Endothelial cell (in vitro differentiated cells): ENCODE data around the gene FAM20C. TPM values are rescaled to one million over a fixed set of nuclear protein-coding genes. Genes with fewer than 3 reads are reported as not detected.
"Not testable (repeated sequence)": the region's sequence is repeated elsewhere in the genome, so short reads cannot be mapped to it uniquely, and the experiment has no call there.

ENCODE experiments used
- DNase-seq: peaks from one replicate; pipeline ENCODE4 v3.0.0; 2021; ENCODE audit warnings: low spot score
- H3K27ac Mint-ChIP-seq: one replicate; pipeline ENCODE4 v1.8.0; 2021; ENCODE audit warnings: mixed read lengths, inconsistent platforms; ENCODE audit not compliant: unreplicated experiment
- H3K27me3 Mint-ChIP-seq: one replicate; pipeline ENCODE4 v1.8.0; 2021; ENCODE audit warnings: mild to moderate bottlenecking, moderate library complexity, mixed read lengths, inconsistent platforms; ENCODE audit not compliant: unreplicated experiment
- H3K36me3 Mint-ChIP-seq: one replicate; pipeline ENCODE4 v1.8.0; 2021; ENCODE audit warnings: mild to moderate bottlenecking, low read depth, mixed read lengths, inconsistent platforms; ENCODE audit not compliant: unreplicated experiment
- H3K4me1 Mint-ChIP-seq: one replicate; pipeline ENCODE4 v1.8.0; 2021; ENCODE audit warnings: mild to moderate bottlenecking, mixed read lengths, inconsistent platforms; ENCODE audit not compliant: unreplicated experiment
- H3K4me3 Mint-ChIP-seq: one replicate; pipeline ENCODE4 v1.8.0; 2021; ENCODE audit warnings: mild to moderate bottlenecking, mixed read lengths, inconsistent platforms; ENCODE audit not compliant: unreplicated experiment
- H3K9me3 Mint-ChIP-seq: one replicate; pipeline ENCODE4 v1.8.0; 2021; ENCODE audit warnings: mixed read lengths, inconsistent platforms; ENCODE audit not compliant: unreplicated experiment
- CTCF ChIP-seq: fragments of 200-600 bp; sonication (generic); IDR thresholded peaks from one replicate; pipeline ENCODE4 v1.5.0; 2021; ENCODE audit warnings: antibody characterized with exemption; ENCODE audit not compliant: unreplicated experiment
- total RNA-seq: library from RNA; stranded (reverse); fragmentation: NEBNext Ultra II Directional; extraction: Animal tissue kit (Norgen Biotek cat#: 25700); gene quantifications from one replicate; pipeline ENCODE4 v1.2.1, GENCODE V29; 2021; ENCODE audit not compliant: unreplicated experiment

Gene FAM20C
- total RNA-seq, 1 donor from 2014 or later = 3.1 TPM

DNA sequence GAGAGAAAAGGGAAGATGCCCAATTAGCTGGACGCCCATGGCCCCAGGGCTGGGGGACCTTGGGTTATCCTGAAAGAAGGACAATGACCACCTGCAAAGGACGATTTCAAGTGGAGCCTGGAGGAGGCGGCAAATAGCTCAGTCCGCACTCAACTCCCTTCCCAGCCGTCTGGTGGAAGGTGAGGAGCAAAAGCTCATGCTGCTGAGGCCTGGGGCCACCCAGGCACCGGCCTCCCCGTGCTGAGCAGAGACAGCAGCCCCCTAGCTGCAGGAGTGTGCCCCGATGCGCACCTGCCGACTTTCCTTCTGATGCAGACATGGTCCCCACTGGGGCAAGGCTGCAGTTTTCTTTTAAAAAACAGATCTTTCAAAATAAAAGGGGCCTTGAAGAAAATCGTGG, 7.9 kb downstream of the FAM20C start:
- no peak for DNase-seq
- no peak for TF ChIP-seq CTCF
- peaks cover 10% of the 10 kb centered on the region for H3K27me3 Mint-ChIP-seq
- no peak overlapping the region for H3K4me3 Mint-ChIP-seq
- no peak overlapping the region for H3K27ac Mint-ChIP-seq
- peaks cover 3% of the 10 kb centered on the region for H3K4me1 Mint-ChIP-seq
- no peaks in the 10 kb centered on the region for H3K9me3 Mint-ChIP-seq
- no peaks in the 10 kb centered on the region for H3K36me3 Mint-ChIP-seq

GRCh38 chr7:200704-201103, 8.3 kb downstream of the FAM20C start:
- Mint-ChIP-seq H3K36me3 (no peaks in the 10 kb centered on the region), H3K4me3 (no peak overlapping the region), H3K27me3 (peaks cover 8% of the 10 kb centered on the region), H3K9me3 (no peaks in the 10 kb centered on the region), H3K27ac (no peak overlapping the region), H3K4me1 (peaks cover 3% of the 10 kb centered on the region)
- no peak for DNase-seq
- TF ChIP-seq CTCF = no peak

GRCh38 chr7:204326-204725, 12.0 kb downstream of the FAM20C start:
- H3K36me3 Mint-ChIP-seq = peaks cover 5% of the 10 kb centered on the region
- H3K4me3 Mint-ChIP-seq = no peak overlapping the region
- H3K4me1 Mint-ChIP-seq = no peaks in the 10 kb centered on the region
- DNase-seq = no peak
- H3K27ac Mint-ChIP-seq = no peak overlapping the region
- no peaks in the 10 kb centered on the region for H3K9me3 Mint-ChIP-seq
- H3K27me3 Mint-ChIP-seq = peaks cover 9% of the 10 kb centered on the region
- TF ChIP-seq CTCF = no peak

DNA sequence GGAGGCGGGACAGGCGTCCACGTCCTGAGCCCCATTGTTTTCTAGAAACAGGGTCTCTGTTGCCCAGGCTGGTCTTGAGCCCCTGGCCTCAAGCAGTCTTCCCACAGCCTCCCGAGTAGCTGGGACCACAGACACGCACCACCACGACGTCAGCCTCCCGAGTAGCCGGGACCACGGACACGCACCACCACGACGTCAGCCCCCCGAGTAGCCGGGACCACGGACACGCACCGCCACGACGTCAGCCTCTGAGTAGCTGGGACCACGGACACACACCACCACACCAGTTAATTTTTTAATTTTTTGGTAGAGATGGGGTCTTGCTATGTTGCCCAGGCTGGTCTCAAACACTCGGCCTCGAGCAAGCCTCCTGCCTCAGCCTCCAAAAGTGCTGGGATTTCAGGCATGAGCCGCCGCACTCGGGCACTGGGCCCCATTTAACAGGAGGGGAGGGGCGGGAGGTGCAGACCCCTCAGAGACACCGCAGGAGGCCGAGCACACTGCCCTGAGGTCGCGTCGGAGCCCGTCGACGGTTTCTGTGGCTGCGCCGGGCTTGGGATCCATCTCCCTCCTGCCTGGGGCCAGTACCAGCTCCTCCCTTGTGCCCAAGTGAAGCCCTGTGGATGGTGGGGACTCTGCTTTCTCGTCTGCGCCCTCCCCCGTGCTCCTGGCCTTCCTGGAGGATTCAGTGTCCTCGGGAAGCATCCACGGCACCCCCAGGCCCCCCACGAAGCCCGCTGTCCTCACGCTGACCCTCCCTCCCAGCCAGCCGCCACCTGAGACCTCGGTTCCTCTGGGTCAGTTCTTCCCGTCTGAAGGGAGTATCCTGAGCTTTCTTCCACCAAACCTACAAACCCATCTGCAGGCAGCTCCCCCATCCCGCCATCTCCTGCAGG, 13.0 kb downstream of the FAM20C start:
- peaks cover 5% of the 10 kb centered on the region for H3K36me3 Mint-ChIP-seq
- no peak for TF ChIP-seq CTCF
- peaks cover 13% of the 10 kb centered on the region for H3K27me3 Mint-ChIP-seq
- H3K4me3 Mint-ChIP-seq = no peak overlapping the region
- no peaks in the 10 kb centered on the region for H3K9me3 Mint-ChIP-seq
- no peaks in the 10 kb centered on the region for H3K4me1 Mint-ChIP-seq
- DNase-seq = no peak
- no peak overlapping the region for H3K27ac Mint-ChIP-seq

DNA sequence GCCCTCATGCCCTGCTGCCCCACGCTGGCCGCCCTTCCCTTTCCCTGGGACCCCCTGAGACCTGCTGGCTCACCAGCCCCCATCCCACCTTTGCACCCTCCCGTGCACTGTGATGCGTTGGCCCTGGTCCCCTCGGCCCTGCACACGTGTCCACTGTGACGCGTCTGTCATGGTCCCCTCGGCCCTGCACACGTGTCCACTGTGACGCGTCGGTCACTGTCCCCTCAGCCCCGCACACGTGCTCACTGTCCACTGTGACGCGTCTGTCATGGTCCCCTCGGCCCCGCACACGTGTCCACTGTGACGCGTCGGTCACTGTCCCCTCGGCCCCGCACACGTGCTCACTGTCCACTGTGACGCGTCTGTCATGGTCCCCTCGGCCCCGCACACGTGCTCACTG, 14.0 kb downstream of the FAM20C start:
- H3K36me3 Mint-ChIP-seq, H3K27ac Mint-ChIP-seq, H3K4me3 Mint-ChIP-seq, H3K9me3 Mint-ChIP-seq, DNase-seq, H3K4me1 Mint-ChIP-seq: not testable (repeated sequence)
- peaks cover 13% of the 10 kb centered on the region for H3K27me3 Mint-ChIP-seq
